Activated CD8-positive, alpha-beta memory T cell treated with anti-CD3 and anti-CD28 coated beads, Interleukin-2, amount 50 U/mL, for 4 hours (primary cell): ENCODE measurements around the gene NSUN2.

Experiments used
- DNase-seq: peaks from one replicate; pipeline ENCODE4 v3.0.0-alpha.2; 2020

Gene NSUN2

GRCh38 chr5:6602441-6602840 is 30.4 kb downstream of the NSUN2 start:
- no peak for DNase-seq

GRCh38 chr5:6601816-6602215 is 31.0 kb downstream of the NSUN2 start:
- DNase-seq, result no peak

GRCh38 chr5:6601271-6601670 is 31.6 kb downstream of the NSUN2 start:
- no peak for DNase-seq

- DNase-seq, result no peak
Measured at GRCh38 chr5:6599739-6600138, 33.1 kb downstream of the NSUN2 start.

GRCh38 chr5:6598351-6598900 is 34.4 kb downstream of the NSUN2 start:
- no peak for DNase-seq

GRCh38 chr5:6597557-6597956 is 35.3 kb downstream of the NSUN2 start:
- no peak for DNase-seq

GRCh38 chr5:6596388-6596787 is 36.5 kb downstream of the NSUN2 start:
- no peak for DNase-seq

GRCh38 chr5:6595405-6595804 is 37.4 kb downstream of the NSUN2 start:
- DNase-seq, result no peak

GRCh38 chr5:6594066-6594465 is 38.8 kb downstream of the NSUN2 start:
- no peak for DNase-seq

- no peak for DNase-seq
Measured at GRCh38 chr5:6593148-6594016, 39.5 kb downstream of the NSUN2 start.

GRCh38 chr5:6592601-6593000 is 40.2 kb downstream of the NSUN2 start:
- DNase-seq, result no peak

GRCh38 chr5:6591671-6592288 is 41.1 kb downstream of the NSUN2 start:
- DNase-seq, result no peak

- DNase-seq, result no peak
Measured at GRCh38 chr5:6590581-6590980, 42.3 kb downstream of the NSUN2 start.

GRCh38 chr5:6587171-6587570 is 45.7 kb downstream of the NSUN2 start:
- no peak for DNase-seq

- no peak for DNase-seq
Measured at GRCh38 chr5:6586647-6587042, 46.2 kb downstream of the NSUN2 start.

GRCh38 chr5:6585939-6586646 is 46.8 kb downstream of the NSUN2 start:
- no peak for DNase-seq

- DNase-seq, result no peak
Measured at GRCh38 chr5:6585168-6585567, 47.7 kb downstream of the NSUN2 start.

- DNase-seq, result no peak
Measured at GRCh38 chr5:6584727-6585126, 48.1 kb downstream of the NSUN2 start.

GRCh38 chr5:6584101-6584645 is 48.7 kb downstream of the NSUN2 start:
- DNase-seq, result no peak

GRCh38 chr5:6583049-6583880 is 49.6 kb downstream of the NSUN2 start:
- DNase-seq, result no peak

- DNase-seq, result no peak
Measured at GRCh38 chr5:6582507-6583048, 50.3 kb downstream of the NSUN2 start.
